ENCODE measurements around the gene KCNJ16. TPM values are rescaled to one million over a fixed set of nuclear protein-coding genes. Genes with fewer than 3 reads are reported as not detected.
A peak's percentile ranks its signal among the peaks of the same experiment; 100 is the strongest.

The KCNJ16 gene
- polyA plus RNA-seq, 1 donor from 2014 or later, result not detected

GRCh38 chr17:70119983-70120382, 45.0 kb downstream of the KCNJ16 start:
- Mint-ChIP-seq H3K27ac (no peak overlapping the region), H3K4me1 (peaks cover 0 to 2% (median 0%) of the 10 kb centered on the region in 3 donors), H3K36me3 (no peaks in the 10 kb centered on the region), H3K4me3 (peak overlapping the region in 1 of 4 donors; percentile 75), H3K9me3 (peaks cover 0 to 5% (median 3%) of the 10 kb centered on the region in 3 donors), H3K27me3 (peaks cover 4% of the 10 kb centered on the region)

- Mint-ChIP-seq H3K4me1 (peaks cover 0 to 2% (median 0%) of the 10 kb centered on the region in 3 donors), H3K27me3 (peaks cover 4% of the 10 kb centered on the region), H3K36me3 (no peaks in the 10 kb centered on the region), H3K27ac (no peak overlapping the region), H3K4me3 (peak overlapping the region in 1 of 4 donors; percentile 75), H3K9me3 (peaks cover 0 to 5% (median 3%) of the 10 kb centered on the region in 3 donors)
These were observed 45.4 kb downstream of the KCNJ16 start for GRCh38 chr17:70120425-70120824.

GRCh38 chr17:70121126-70121525, 46.1 kb downstream of the KCNJ16 start:
- Mint-ChIP-seq H3K27ac (no peak overlapping the region), H3K27me3 (peaks cover 2% of the 10 kb centered on the region), H3K36me3 (no peaks in the 10 kb centered on the region), H3K4me1 (peaks cover 0 to 2% (median 0%) of the 10 kb centered on the region in 3 donors), H3K4me3 (no peak overlapping the region), H3K9me3 (peaks cover 0 to 5% (median 3%) of the 10 kb centered on the region in 3 donors)

- H3K36me3 Mint-ChIP-seq, result no peaks in the 10 kb centered on the region
- H3K4me1 Mint-ChIP-seq, result peaks cover 0 to 2% (median 0%) of the 10 kb centered on the region in 3 donors
- no peak overlapping the region for H3K27ac Mint-ChIP-seq
- peaks cover 2% of the 10 kb centered on the region for H3K27me3 Mint-ChIP-seq
- no peak overlapping the region for H3K4me3 Mint-ChIP-seq
- H3K9me3 Mint-ChIP-seq, result peaks cover 0 to 3% (median 0%) of the 10 kb centered on the region in 3 donors
These were observed 48.2 kb downstream of the KCNJ16 start for GRCh38 chr17:70123193-70123592.

- Mint-ChIP-seq H3K4me1 (peaks cover 0 to 2% (median 0%) of the 10 kb centered on the region in 3 donors), H3K4me3 (no peak overlapping the region), H3K27me3 (peaks cover 3% of the 10 kb centered on the region), H3K36me3 (no peaks in the 10 kb centered on the region), H3K9me3 (peaks cover 0 to 3% (median 0%) of the 10 kb centered on the region in 3 donors), H3K27ac (no peak overlapping the region)
These were observed 49.7 kb downstream of the KCNJ16 start for GRCh38 chr17:70124723-70125122.

- H3K9me3 Mint-ChIP-seq, result peaks cover 0 to 2% (median 2%) of the 10 kb centered on the region in 3 donors
- H3K4me1 Mint-ChIP-seq, result no peaks in the 10 kb centered on the region
- no peak overlapping the region for H3K4me3 Mint-ChIP-seq
- peaks cover 6% of the 10 kb centered on the region for H3K27me3 Mint-ChIP-seq
- no peak overlapping the region for H3K27ac Mint-ChIP-seq
- H3K36me3 Mint-ChIP-seq, result no peaks in the 10 kb centered on the region
These were observed 52.3 kb downstream of the KCNJ16 start for GRCh38 chr17:70127221-70127873.

- H3K4me3 Mint-ChIP-seq, result no peak overlapping the region
- no peaks in the 10 kb centered on the region for H3K4me1 Mint-ChIP-seq
- no peaks in the 10 kb centered on the region for H3K36me3 Mint-ChIP-seq
- peaks cover 0 to 2% (median 2%) of the 10 kb centered on the region in 3 donors for H3K9me3 Mint-ChIP-seq
- no peak overlapping the region for H3K27ac Mint-ChIP-seq
- peaks cover 6% of the 10 kb centered on the region for H3K27me3 Mint-ChIP-seq
These were observed 53.8 kb downstream of the KCNJ16 start for GRCh38 chr17:70128727-70129238.

GRCh38 chr17:70130289-70130688, 55.3 kb downstream of the KCNJ16 start:
- Mint-ChIP-seq H3K4me1 (peaks cover 0 to 1% (median 0%) of the 10 kb centered on the region in 3 donors), H3K27me3 (peaks cover 6% of the 10 kb centered on the region), H3K9me3 (peaks cover 0 to 2% (median 2%) of the 10 kb centered on the region in 3 donors), H3K27ac (no peak overlapping the region), H3K36me3 (no peaks in the 10 kb centered on the region), H3K4me3 (no peak overlapping the region)

GRCh38 chr17:70132505-70132904, 57.5 kb downstream of the KCNJ16 start:
- peaks cover 8% of the 10 kb centered on the region for H3K27me3 Mint-ChIP-seq
- no peak overlapping the region for H3K4me3 Mint-ChIP-seq
- H3K9me3 Mint-ChIP-seq, result peaks cover 0 to 2% (median 1%) of the 10 kb centered on the region in 3 donors
- no peaks in the 10 kb centered on the region for H3K36me3 Mint-ChIP-seq
- H3K4me1 Mint-ChIP-seq, result peaks cover 5 to 8% (median 5%) of the 10 kb centered on the region in 3 donors
- no peak overlapping the region for H3K27ac Mint-ChIP-seq

GRCh38 chr17:70134042-70134441, 59.0 kb downstream of the KCNJ16 start:
- peaks cover 6 to 11% (median 10%) of the 10 kb centered on the region in 3 donors for H3K4me1 Mint-ChIP-seq
- no peaks in the 10 kb centered on the region for H3K36me3 Mint-ChIP-seq
- peaks cover 8% of the 10 kb centered on the region for H3K27me3 Mint-ChIP-seq
- H3K27ac Mint-ChIP-seq, result no peak overlapping the region
- H3K9me3 Mint-ChIP-seq, result peaks cover 0 to 2% (median 0%) of the 10 kb centered on the region in 3 donors
- no peak overlapping the region for H3K4me3 Mint-ChIP-seq

- Mint-ChIP-seq H3K4me3 (no peak overlapping the region), H3K4me1 (peaks cover 6 to 11% (median 10%) of the 10 kb centered on the region in 3 donors), H3K36me3 (no peaks in the 10 kb centered on the region)
These were observed 59.8 kb downstream of the KCNJ16 start for GRCh38 chr17:70134777-70135176.

GRCh38 chr17:70136131-70136530, 61.1 kb downstream of the KCNJ16 start:
- H3K9me3 Mint-ChIP-seq, result peaks cover 0 to 2% (median 0%) of the 10 kb centered on the region in 3 donors
- peaks cover 6 to 11% (median 10%) of the 10 kb centered on the region in 3 donors for H3K4me1 Mint-ChIP-seq
- H3K4me3 Mint-ChIP-seq, result no peak overlapping the region
- H3K36me3 Mint-ChIP-seq, result no peaks in the 10 kb centered on the region
- peaks cover 4% of the 10 kb centered on the region for H3K27me3 Mint-ChIP-seq
- no peak overlapping the region for H3K27ac Mint-ChIP-seq

More at GRCh38 chr17:70134777-70135176, 59.8 kb downstream of the KCNJ16 start:
- Mint-ChIP-seq H3K9me3 (peaks cover 0 to 2% (median 0%) of the 10 kb centered on the region in 3 donors), H3K27ac (no peak overlapping the region), H3K27me3 (peaks cover 7% of the 10 kb centered on the region)

GRCh38 chr17:70137451-70138230, 62.6 kb downstream of the KCNJ16 start:
- Mint-ChIP-seq H3K4me3 (peak overlapping the region; percentile 61 to 94 (median 82)), H3K27me3 (peaks cover 2% of the 10 kb centered on the region), H3K9me3 (no peaks in the 10 kb centered on the region), H3K4me1 (peaks cover 6 to 11% (median 10%) of the 10 kb centered on the region in 3 donors), H3K36me3 (no peaks in the 10 kb centered on the region), H3K27ac (peak overlapping the region in 1 of 3 donors; percentile 46)

GRCh38 chr17:70138291-70138865, 63.4 kb downstream of the KCNJ16 start:
- H3K4me1 Mint-ChIP-seq, result peaks cover 6 to 11% (median 10%) of the 10 kb centered on the region in 3 donors
- peaks cover 2% of the 10 kb centered on the region for H3K27me3 Mint-ChIP-seq
- H3K4me3 Mint-ChIP-seq, result peak overlapping the region in 2 of 4 donors; percentile 63 to 94
- H3K9me3 Mint-ChIP-seq, result no peaks in the 10 kb centered on the region
- H3K36me3 Mint-ChIP-seq, result no peaks in the 10 kb centered on the region
- H3K27ac Mint-ChIP-seq, result no peak overlapping the region
